IMR-90 (cell line): ENCODE data around the gene CMIP. TPM values are rescaled to one million over a fixed set of nuclear protein-coding genes. Genes with fewer than 3 reads are reported as not detected.

Experiments used
- ATAC-seq: fragments of 200-7000 bp; cut with Tn5 transposase; 2 replicates; pipeline ENCODE4 v1.9.1; 2020; ENCODE audit warnings: low read depth, mild to moderate bottlenecking, moderate library complexity
- BruUV-seq: library from RNA; stranded (reverse); fragments of 400-500 nt; replicated peaks from 2 replicates; lab custom pipeline; 2021; lab: Mats Ljungman, UMichigan
- CTCF ChIA-PET: fragments of 300-600 bp; formaldehyde crosslinking; extraction: SDS; loops from one replicate; lab custom pipeline; 2021; ENCODE audit warnings: antibody characterized with exemption; lab: Yijun Ruan, JAX
- POLR2A ChIA-PET: fragments of 300-600 bp; sonication (Branson Sonifier 250); formaldehyde crosslinking; loops from one replicate; lab custom pipeline; 2022; ENCODE audit warnings: antibody characterized with exemption; ENCODE audit not compliant: unreplicated experiment; lab: Charles Lee
- DNase-seq: peaks from one replicate; pipeline ENCODE4 v3.0.0; 2013
- H2AFZ ChIP-seq: replicated peaks from 2 replicates; pipeline ENCODE3; 2013; ENCODE audit warnings: low read length, mild to moderate bottlenecking; ENCODE audit not compliant: poor library complexity
- H2AK5ac ChIP-seq: 2 replicates; pipeline ENCODE4 v1.6.1; 2013; ENCODE audit warnings: low read depth, low read length, inconsistent platforms
- H2AK9ac ChIP-seq: replicated peaks from 2 replicates; pipeline ENCODE3; 2013; ENCODE audit warnings: mild to moderate bottlenecking, low read depth, low read length, moderate library complexity; ENCODE audit not compliant: poor library complexity
- H2BK120ac ChIP-seq: 2 replicates; pipeline ENCODE4 v1.6.1; 2013; ENCODE audit warnings: low read depth, low read length, inconsistent platforms
- H2BK15ac ChIP-seq: 3 replicates; pipeline ENCODE4 v1.6.1; 2013; ENCODE audit warnings: low read depth, low read length, inconsistent platforms
- H2BK20ac ChIP-seq: 2 replicates; pipeline ENCODE4 v1.6.1; 2013; ENCODE audit warnings: low read depth, mild to moderate bottlenecking, inconsistent platforms, low read length, moderate library complexity
- H2BK5ac ChIP-seq: 2 replicates; pipeline ENCODE4 v1.6.1; 2013; ENCODE audit warnings: mild to moderate bottlenecking, low read depth, low read length, inconsistent platforms; ENCODE audit not compliant: poor library complexity, severe bottlenecking
- H3K14ac ChIP-seq: replicated peaks from 2 replicates; pipeline ENCODE4 v1.6.1; 2013; ENCODE audit warnings: low read depth, low read length, inconsistent platforms
- H3K18ac ChIP-seq: 2 replicates; pipeline ENCODE4 v1.6.1; 2013; ENCODE audit warnings: low read depth, low read length, control low read depth
- H3K23ac ChIP-seq: 2 replicates; pipeline ENCODE4 v1.6.1; 2013; ENCODE audit warnings: low read depth, low read length, inconsistent platforms
- H3K27ac ChIP-seq: 2 replicates; pipeline ENCODE4 v1.5.1; 2013; ENCODE audit warnings: mild to moderate bottlenecking, control low read depth, low read length; ENCODE audit not compliant: insufficient read depth
- H3K27me3 ChIP-seq: 2 replicates; pipeline ENCODE4 v1.6.1; 2013; ENCODE audit warnings: low read length; ENCODE audit not compliant: control insufficient read depth, insufficient read depth
- H3K36me3 ChIP-seq: 2 replicates; pipeline ENCODE4 v1.6.1; 2013; ENCODE audit warnings: low read length, mixed read lengths; ENCODE audit not compliant: control insufficient read depth, insufficient read depth
- H3K4ac ChIP-seq: 2 replicates; pipeline ENCODE4 v1.6.1; 2013; ENCODE audit warnings: low read depth, low read length, inconsistent platforms
- H3K4me1 ChIP-seq: 2 replicates; pipeline ENCODE4 v1.6.1; 2013; ENCODE audit warnings: low read length, mixed read lengths; ENCODE audit not compliant: control insufficient read depth, insufficient read depth
- H3K4me2 ChIP-seq: 2 replicates; pipeline ENCODE4 v1.6.1; 2013; ENCODE audit warnings: low read depth, mild to moderate bottlenecking, control low read depth, low read length, moderate library complexity
- H3K4me3 ChIP-seq: 2 replicates; pipeline ENCODE4 v1.5.1; 2013; ENCODE audit warnings: low read depth, mild to moderate bottlenecking, control low read depth, low read length, moderate library complexity; ENCODE audit not compliant: insufficient read depth
- H3K56ac ChIP-seq: 2 replicates; pipeline ENCODE4 v1.6.1; 2013; ENCODE audit warnings: low read length, inconsistent platforms; ENCODE audit not compliant: insufficient read depth; ENCODE audit errors: extremely low read depth
- H3K79me1 ChIP-seq, 2 experiments: 2 replicates each; pipeline ENCODE4 v1.6.1; 2013; ENCODE audit warnings: low read length in 2 of 2, inconsistent platforms in 1 of 2, low read depth in 1 of 2
- H3K9ac ChIP-seq: 2 replicates; pipeline ENCODE4 v1.6.1; 2013; ENCODE audit warnings: low read depth, low read length, control low read depth
- H3K9me1 ChIP-seq: 2 replicates; pipeline ENCODE4 v1.6.1; 2013; ENCODE audit warnings: low read length, inconsistent platforms; ENCODE audit not compliant: insufficient read depth
- H3K9me3 ChIP-seq: 2 replicates; pipeline ENCODE4 v1.6.1; 2013; ENCODE audit warnings: low read length; ENCODE audit not compliant: control insufficient read depth, insufficient read depth
- H4K20me1 ChIP-seq: 2 replicates; pipeline ENCODE4 v1.6.1; 2013; ENCODE audit warnings: low read length, inconsistent platforms; ENCODE audit not compliant: insufficient read depth
- H4K5ac ChIP-seq: 2 replicates; pipeline ENCODE4 v1.6.1; 2013; ENCODE audit warnings: mild to moderate bottlenecking, low read depth, low read length, control low read depth
- H4K8ac ChIP-seq, 2 experiments: 2 replicates each; pipeline ENCODE4 v1.6.1; 2013; ENCODE audit warnings: low read depth in 2 of 2, low read length in 2 of 2, control low read depth in 1 of 2, inconsistent platforms in 1 of 2
- H4K91ac ChIP-seq: 2 replicates; pipeline ENCODE4 v1.6.1; 2013; ENCODE audit warnings: low read depth, low read length, inconsistent platforms; ENCODE audit not compliant: insufficient read depth
- BHLHE40 ChIP-seq: fragments of 150-350 bp; IDR thresholded peaks from 2 replicates; pipeline ENCODE4 v1.6.1; 2016; ENCODE audit warnings: mild to moderate bottlenecking, low read depth, low read length
- CTCF ChIP-seq: conservative IDR thresholded peaks from 2 replicates; pipeline ENCODE4 v1.5.1; 2012; ENCODE audit warnings: mild to moderate bottlenecking, low read depth, low read length, improper control_type of control experiment
- MAFK ChIP-seq: IDR thresholded peaks from 2 replicates; pipeline ENCODE4 v1.6.1; 2012; ENCODE audit warnings: low read depth, low read length, improper control_type of control experiment
- RCOR1 ChIP-seq: IDR thresholded peaks from 2 replicates; pipeline ENCODE4 v1.6.1; 2012; ENCODE audit warnings: mild to moderate bottlenecking, low read length, improper control_type of control experiment; ENCODE audit not compliant: insufficient replicate concordance
- SMC3 ChIP-seq: fragments of 150-350 bp; IDR thresholded peaks from 2 replicates; pipeline ENCODE4 v1.6.1; 2016; ENCODE audit warnings: low read depth, mild to moderate bottlenecking, antibody characterized with exemption, low read length, moderate library complexity
- WGBS, 2 experiments: methylation state at CpG; one replicate each; pipeline versions ENCODE4 v1.1.5 to v1.1.7; 2013; ENCODE audit warnings: missing lambda C conversion rate in 2 of 2; ENCODE audit not compliant: insufficient read length in 1 of 2; ENCODE audit errors: extremely low coverage in 2 of 2; 5-methylcytosine and 5-hydroxymethylcytosine counted together
- dilution Hi-C: fragments of 300-500 bp; cut with HindIII; formaldehyde crosslinking; loops from one replicate; pipeline ENCODE4 v1.14.3; 2018; ENCODE audit warnings: low sequenced_read_pairs; ENCODE audit not compliant: unreplicated experiment
- in situ Hi-C: fragments of 300-500 bp; cut with MboI; formaldehyde crosslinking; loops from 3 replicates; pipeline ENCODE4 v1.14.3; 2019; ENCODE audit warnings: low sequenced_read_pairs, inconsistent platforms, mixed read lengths
- intact Hi-C: fragments of 100-400 bp; cut with micrococcal nuclease; formaldehyde crosslinking; loops from 2 replicates; pipeline ENCODE4 v1.10.0; 2022
- polyA plus RNA-seq, 3 experiments: library from polyadenylated mRNA; depleted of rRNA; stranded (reverse); fragments of >200 nt; gene quantifications; 2 replicates each; pipeline ENCODE4 v1.2.3, GENCODE V29; 2012; ENCODE audit warnings: low replicate concordance in 1 of 3
- total RNA-seq: library from RNA; depleted of rRNA; stranded (reverse); fragments of >200 nt; gene quantifications from 2 replicates; pipeline ENCODE4 v1.2.3, GENCODE V29; 2012

CMIP gene
- total and polyA plus RNA-seq, 2 of the 4 experiments (the other 2 are of a cell fraction) = 3.2 to 11.6 TPM

- BruUV-seq = no TSS peak
- H2BK20ac ChIP-seq = no peak overlapping the region
- dilution Hi-C loops = no loop called here
- peaks cover 13 to 39% of the 10 kb centered on the region in 2 experiments for H3K79me1 ChIP-seq
- WGBS, 2 experiments = no CpG with 5 or more reads among the region's 6 CpGs
- no peaks in the 10 kb centered on the region; the same call in 1 of the 2 replicates for H3K9me1 ChIP-seq
- H3K14ac ChIP-seq = no peak overlapping the region
- H3K4ac ChIP-seq = no peak overlapping the region
- no peak overlapping the region for H3K4me3 ChIP-seq
- no peak overlapping the region for H4K5ac ChIP-seq
- no peak overlapping the region for H4K8ac ChIP-seq
- H3K18ac ChIP-seq = no peak overlapping the region
- intact Hi-C loops = loop anchor here (5.0 kb wide), 1 partner anchor 206 kb away; no protein-coding TSS in a partner anchor
- H3K9ac ChIP-seq = no peak overlapping the region
- peaks cover 79% of the 10 kb centered on the region for H4K20me1 ChIP-seq
- CTCF ChIA-PET = no interaction called here
- ATAC-seq (no peak), DNase-seq (no peak)
- H2AFZ ChIP-seq = no peak overlapping the region
- H2AK9ac ChIP-seq = no peak overlapping the region
- no peak overlapping the region for H2AK5ac ChIP-seq
- TF ChIP-seq SMC3 = no peak
- no peak for TF ChIP-seq BHLHE40
- TF ChIP-seq MAFK = no peak
- TF ChIP-seq CTCF = no peak
- no peak for TF ChIP-seq RCOR1
- no peak overlapping the region for H4K91ac ChIP-seq
- H2BK15ac ChIP-seq = no peak overlapping the region
- no peak overlapping the region for H3K27ac ChIP-seq
- no peak overlapping the region for H2BK5ac ChIP-seq
- POLR2A ChIA-PET = no interaction called here
- H3K4me1 ChIP-seq = peaks cover 14% of the 10 kb centered on the region
- in situ Hi-C loops = no loop called here
- H3K27me3 ChIP-seq = no peaks in the 10 kb centered on the region
- no peak overlapping the region for H3K4me2 ChIP-seq
- no peaks in the 10 kb centered on the region for H3K9me3 ChIP-seq
- H3K56ac ChIP-seq = no peak overlapping the region
- H3K36me3 ChIP-seq = peaks cover 6% of the 10 kb centered on the region; the same call in 1 of the 2 replicates
- no peak overlapping the region for H3K23ac ChIP-seq
- H2BK120ac ChIP-seq = no peak overlapping the region
These were observed 163.4 kb downstream of the CMIP start for GRCh38 chr16:81607805-81608522.
